HG03575 (cell line): ENCODE results near the gene KRTAP23-1.

Experiments
- ATAC-seq: cut with Tn5 transposase; IDR thresholded peaks from one replicate; pipeline ENCODE4 v1.9.1; 2021; ENCODE audit not compliant: unreplicated experiment, insufficient number of reproducible peaks, low FRiP score; ENCODE audit errors: extremely low read depth

The KRTAP23-1 gene

GRCh38 chr21:30326390-30326789 is 22.0 kb downstream of the KRTAP23-1 start:
- ATAC-seq, result no peak

- no peak for ATAC-seq
These were observed 28.2 kb downstream of the KRTAP23-1 start, which contains the start of gene KRTAP26-1 for GRCh38 chr21:30320215-30320614. Gene KRTAP26-1 (minus strand): TSS chr21:30320315. CDS start chr21:30320035, 280 bp downstream.

- no peak for ATAC-seq
These were observed 32.7 kb downstream of the KRTAP23-1 start for GRCh38 chr21:30315701-30316100.

GRCh38 chr21:30306884-30307283 is 41.5 kb downstream of the KRTAP23-1 start:
- ATAC-seq, result no peak

GRCh38 chr21:30305136-30305535 is 43.3 kb downstream of the KRTAP23-1 start:
- no peak for ATAC-seq
